SU-DHL-6 (cell line): ENCODE data around the gene MBOAT1.

Experiments
- H2AFZ ChIP-seq: fragments of 200-600 bp; sonication (generic); 2 replicates; pipeline ENCODE4 v1.6.1; 2014; ENCODE audit warnings: low read depth, mild to moderate bottlenecking, moderate library complexity, mixed read lengths, antibody characterized with exemption, low read length; ENCODE audit not compliant: severe bottlenecking
- H3F3A ChIP-seq: fragments of 200-600 bp; shearing (Covaris generic); 2 replicates; pipeline ENCODE4 v1.6.0; 2016; ENCODE audit warnings: antibody characterized with exemption, mild to moderate bottlenecking; ENCODE audit not compliant: insufficient read depth
- H3K27ac ChIP-seq: fragments of 200-600 bp; sonication (generic); 2 replicates; pipeline ENCODE4 v1.5.1; 2016; ENCODE audit warnings: low read depth, mild to moderate bottlenecking, low read length, moderate library complexity, mixed read lengths
- H3K27me3 ChIP-seq: fragments of 200-600 bp; sonication (generic), shearing (Covaris generic); 2 replicates; pipeline ENCODE4 v1.6.0; 2014; ENCODE audit warnings: mild to moderate bottlenecking, low read length
- H3K36me3 ChIP-seq: fragments of 200-600 bp; sonication (generic); 2 replicates; pipeline ENCODE4 v1.6.1; 2014; ENCODE audit warnings: mild to moderate bottlenecking, low read length, mixed read lengths
- H3K4me2 ChIP-seq: fragments of 300-600, 200-600 bp; shearing (Covaris generic), sonication (generic); 2 replicates; pipeline ENCODE4 v1.6.0; 2014; ENCODE audit warnings: low read length, low read depth, mild to moderate bottlenecking; ENCODE audit not compliant: poor library complexity, severe bottlenecking
- H3K4me3 ChIP-seq: fragments of 200-600 bp; sonication (generic); 2 replicates; pipeline ENCODE4 v1.5.1; 2014; ENCODE audit warnings: antibody characterized with exemption, low read length, mild to moderate bottlenecking, mixed read lengths; ENCODE audit not compliant: insufficient read depth, poor library complexity, severe bottlenecking
- H3K79me2 ChIP-seq: fragments of 200-600 bp; sonication (generic); 2 replicates; pipeline ENCODE4 v1.6.1; 2014; ENCODE audit warnings: mild to moderate bottlenecking, low read length, moderate library complexity; ENCODE audit not compliant: insufficient read depth
- H3K9ac ChIP-seq: fragments of 200-600 bp; sonication (generic); 2 replicates; pipeline ENCODE4 v1.7.0; 2014; ENCODE audit warnings: mild to moderate bottlenecking, low read length
- H3K9me2 ChIP-seq: fragments of 200-600 bp; sonication (generic); replicated peaks from 2 replicates; pipeline ENCODE4 v1.6.1; 2014; ENCODE audit warnings: low read length; ENCODE audit not compliant: insufficient read depth
- H3K9me3 ChIP-seq: fragments of 200-600 bp; sonication (generic); 2 replicates; pipeline ENCODE4 v1.6.1; 2014; ENCODE audit warnings: low read length, mixed read lengths; ENCODE audit not compliant: insufficient read depth
- H4K20me1 ChIP-seq: fragments of 200-600 bp; sonication (generic); 2 replicates; pipeline ENCODE4 v1.6.1; 2014; ENCODE audit warnings: low read depth, mild to moderate bottlenecking, antibody characterized with exemption, low read length, moderate library complexity, mixed read lengths
- EZH2phosphoT487 ChIP-seq: fragments of 200-600 bp; sonication (generic), shearing (Covaris generic); conservative IDR thresholded peaks from 2 replicates; pipeline ENCODE4 v1.6.1; 2018; ENCODE audit warnings: mild to moderate bottlenecking, antibody characterized with exemption, low read length, moderate library complexity, mixed read lengths
- TF ChIP-seq, protein P1 (sequence below): fragments of 200-600 bp; sonication (generic); IDR thresholded peaks from one replicate; pipeline ENCODE4 v1.5.1; 2017; ENCODE audit warnings: antibody characterized with exemption, mild to moderate bottlenecking, low read length, moderate library complexity; ENCODE audit not compliant: insufficient read depth, poor library complexity, severe bottlenecking

The MBOAT1 gene

GRCh38 chr6:20172842-20173456 is 39.3 kb downstream of the MBOAT1 start:
- no peaks in the 10 kb centered on the region for H3F3A ChIP-seq
- H2AFZ ChIP-seq: no peak overlapping the region
- H3K4me2 ChIP-seq: no peak overlapping the region
- H3K36me3 ChIP-seq: no peaks in the 10 kb centered on the region
- H3K9me2 ChIP-seq: no peaks in the 10 kb centered on the region
- H3K9ac ChIP-seq: no peak overlapping the region
- no peaks in the 10 kb centered on the region for H3K9me3 ChIP-seq
- H4K20me1 ChIP-seq: no peaks in the 10 kb centered on the region
- no peak overlapping the region for H3K27ac ChIP-seq
- no peak overlapping the region for H3K4me3 ChIP-seq
- TF ChIP-seq EZH2phosphoT487: no peak
- TF ChIP-seq, protein P1, sequence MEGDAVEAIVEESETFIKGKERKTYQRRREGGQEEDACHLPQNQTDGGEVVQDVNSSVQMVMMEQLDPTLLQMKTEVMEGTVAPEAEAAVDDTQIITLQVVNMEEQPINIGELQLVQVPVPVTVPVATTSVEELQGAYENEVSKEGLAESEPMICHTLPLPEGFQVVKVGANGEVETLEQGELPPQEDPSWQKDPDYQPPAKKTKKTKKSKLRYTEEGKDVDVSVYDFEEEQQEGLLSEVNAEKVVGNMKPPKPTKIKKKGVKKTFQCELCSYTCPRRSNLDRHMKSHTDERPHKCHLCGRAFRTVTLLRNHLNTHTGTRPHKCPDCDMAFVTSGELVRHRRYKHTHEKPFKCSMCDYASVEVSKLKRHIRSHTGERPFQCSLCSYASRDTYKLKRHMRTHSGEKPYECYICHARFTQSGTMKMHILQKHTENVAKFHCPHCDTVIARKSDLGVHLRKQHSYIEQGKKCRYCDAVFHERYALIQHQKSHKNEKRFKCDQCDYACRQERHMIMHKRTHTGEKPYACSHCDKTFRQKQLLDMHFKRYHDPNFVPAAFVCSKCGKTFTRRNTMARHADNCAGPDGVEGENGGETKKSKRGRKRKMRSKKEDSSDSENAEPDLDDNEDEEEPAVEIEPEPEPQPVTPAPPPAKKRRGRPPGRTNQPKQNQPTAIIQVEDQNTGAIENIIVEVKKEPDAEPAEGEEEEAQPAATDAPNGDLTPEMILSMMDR: no peak
- H3K27me3 ChIP-seq: no peaks in the 10 kb centered on the region
- H3K79me2 ChIP-seq: no peaks in the 10 kb centered on the region

GRCh38 chr6:20170455-20171148 is 41.7 kb downstream of the MBOAT1 start:
- no peak overlapping the region for H3K4me3 ChIP-seq
- no peaks in the 10 kb centered on the region for H4K20me1 ChIP-seq
- H3K9ac ChIP-seq: no peak overlapping the region
- H3K36me3 ChIP-seq: no peaks in the 10 kb centered on the region
- TF ChIP-seq, protein P1: no peak
- no peak for TF ChIP-seq EZH2phosphoT487
- no peak overlapping the region for H2AFZ ChIP-seq
- no peaks in the 10 kb centered on the region for H3K27me3 ChIP-seq
- H3K4me2 ChIP-seq: no peak overlapping the region
- no peak overlapping the region for H3K27ac ChIP-seq
- no peaks in the 10 kb centered on the region for H3K9me3 ChIP-seq
- no peaks in the 10 kb centered on the region for H3F3A ChIP-seq
- no peaks in the 10 kb centered on the region for H3K79me2 ChIP-seq
- H3K9me2 ChIP-seq: no peaks in the 10 kb centered on the region

DNA sequence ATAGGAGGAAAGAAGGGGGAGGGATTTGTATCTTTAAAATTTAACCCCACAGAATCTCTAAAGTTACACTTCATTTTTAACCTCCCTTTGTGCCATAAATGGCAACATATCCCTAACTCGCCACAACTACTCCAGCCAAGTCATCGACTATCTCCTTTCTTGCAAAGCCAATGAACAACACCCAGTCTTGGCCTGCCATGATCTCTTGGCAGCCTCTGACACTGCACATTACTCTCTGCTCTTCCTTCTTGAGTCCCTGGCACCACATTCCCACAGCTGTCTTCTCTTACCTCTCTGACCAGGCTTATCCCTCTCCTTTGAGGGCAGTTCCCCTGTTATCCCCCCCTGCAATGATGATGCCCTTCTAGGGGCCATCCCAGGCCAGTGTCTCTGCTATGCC is 42.5 kb downstream of the MBOAT1 start:
- Histone ChIP-seq H3K4me3 (no peak overlapping the region), H3K79me2 (no peaks in the 10 kb centered on the region), H3K27ac (no peak overlapping the region), H3F3A (no peaks in the 10 kb centered on the region), H3K36me3 (no peaks in the 10 kb centered on the region), H4K20me1 (no peaks in the 10 kb centered on the region), H3K9ac (no peak overlapping the region), H3K4me2 (no peak overlapping the region), H3K9me2 (no peaks in the 10 kb centered on the region), H3K27me3 (no peaks in the 10 kb centered on the region), H2AFZ (no peak overlapping the region), H3K9me3 (no peaks in the 10 kb centered on the region)
- TF ChIP-seq EZH2phosphoT487: no peak
- TF ChIP-seq, protein P1: no peak
